ENCODE measurements around the gene CDK16. TPM values are rescaled to one million over a fixed set of nuclear protein-coding genes. Genes with fewer than 3 reads are reported as not detected.

Gene CDK16
- polyA plus RNA-seq, 3 donors, result 129 to 132 (median 132) TPM

GRCh38 chrX:47180346-47180745, 38.1 kb upstream of the CDK16 start:
- DNase-seq, result no peak

GRCh38 chrX:47181301-47181700, 37.2 kb upstream of the CDK16 start:
- no peak for DNase-seq

GRCh38 chrX:47182106-47182700, 36.3 kb upstream of the CDK16 start:
- DNase-seq, result no peak

GRCh38 chrX:47184486-47184885, 34.0 kb upstream of the CDK16 start:
- no peak for DNase-seq

- DNase-seq, result no peak
Observed at GRCh38 chrX:47185241-47185640, 33.2 kb upstream of the CDK16 start.

- DNase-seq, result no peak
Observed at GRCh38 chrX:47186096-47186740, 32.3 kb upstream of the CDK16 start.

GRCh38 chrX:47187106-47187677, 31.3 kb upstream of the CDK16 start:
- no peak for DNase-seq

- DNase-seq, result no peak
Observed at GRCh38 chrX:47189906-47190305, 28.6 kb upstream of the CDK16 start.

- DNase-seq, result peak; percentile 87
Observed at GRCh38 chrX:47190445-47191269, 27.8 kb upstream of the CDK16 start.

GRCh38 chrX:47191331-47191730, 27.1 kb upstream of the CDK16 start:
- DNase-seq, result no peak

GRCh38 chrX:47191806-47192401, 26.6 kb upstream of the CDK16 start:
- no peak for DNase-seq

GRCh38 chrX:47193475-47194193, 24.8 kb upstream of the CDK16 start, which contains the start of gene UBA1:
Gene UBA1 (plus strand): TSS chrX:47193829. CDS start chrX:47198803, 4,974 bp downstream.
- DNase-seq, result peak; percentile 99

- DNase-seq, result no peak
Observed at GRCh38 chrX:47194194-47194787, 24.2 kb upstream of the CDK16 start.

GRCh38 chrX:47196098-47196497, 22.4 kb upstream of the CDK16 start:
- DNase-seq, result no peak

- DNase-seq, result no peak
Observed at GRCh38 chrX:47197526-47197925, 21.0 kb upstream of the CDK16 start.

- no peak for DNase-seq
Observed at GRCh38 chrX:47198026-47198686, 20.3 kb upstream of the CDK16 start.

GRCh38 chrX:47198687-47199080, 19.8 kb upstream of the CDK16 start:
- DNase-seq, result no peak

GRCh38 chrX:47199286-47199685, 19.2 kb upstream of the CDK16 start:
- DNase-seq, result no peak

- DNase-seq, result no peak
Observed at GRCh38 chrX:47200385-47201150, 17.9 kb upstream of the CDK16 start.

Measured in renal pelvis (tissue), 4 donors.